22Rv1 (cell line): ENCODE data around the gene CFAP410.

Experiments used
- CTCF ChIP-seq: fragments of 450-650 bp; IDR thresholded peaks from 2 replicates; pipeline ENCODE4 v1.5.1; 2017; ENCODE audit warnings: mild to moderate bottlenecking
- ZFX ChIP-seq: fragments of 450-650 bp; IDR thresholded peaks from 2 replicates; pipeline ENCODE4 v1.6.1; 2017; ENCODE audit warnings: antibody characterized with exemption, borderline replicate concordance

GRCh38 chr21:44384968-44385367 lies 45.8 kb upstream of the CFAP410 start:
- TF ChIP-seq CTCF, result no peak
- no peak for TF ChIP-seq ZFX
